A549 (cell line): ENCODE data around the gene ZNF549.

Source experiments
- CTCF ChIP-seq: fragments of >200 bp; sonication (Bioruptor Twin); formaldehyde crosslinking; IDR thresholded peaks from 3 replicates; pipeline ENCODE4 v1.5.1; 2016
- MYC ChIP-seq: IDR thresholded peaks from 2 replicates; pipeline ENCODE4 v1.6.1; 2012; ENCODE audit warnings: mild to moderate bottlenecking, inconsistent platforms, low read length, improper control_type of control experiment, borderline replicate concordance

- TF ChIP-seq CTCF (no peak), MYC (no peak)
These were observed 11.9 kb upstream of the ZNF549 start for GRCh38 chr19:57515255-57515654.
